Activated CD4-positive, alpha-beta T cell treated with anti-CD3 and anti-CD28 coated beads, Interleukin-2, amount 50 U/mL, for 24 hours (primary cell): ENCODE results near the gene TSPAN9.

Experiments used
- DNase-seq, 2 donors: peaks; one replicate each; pipeline ENCODE4 v3.0.0-alpha.2; 2020; ENCODE audit warnings: low read depth in 1 of 2, low spot score in 1 of 2

The TSPAN9 gene

GRCh38 chr12:3202734-3203446 lies 125.7 kb downstream of the TSPAN9 start:
- DNase-seq, result peak; percentile 39 to 43

GRCh38 chr12:3203713-3204112 lies 126.5 kb downstream of the TSPAN9 start:
- DNase-seq, result no peak

- DNase-seq, result no peak
Observed at GRCh38 chr12:3204143-3204542, 127.0 kb downstream of the TSPAN9 start.

GRCh38 chr12:3204730-3205531 lies 127.8 kb downstream of the TSPAN9 start:
- no peak for DNase-seq

DNA sequence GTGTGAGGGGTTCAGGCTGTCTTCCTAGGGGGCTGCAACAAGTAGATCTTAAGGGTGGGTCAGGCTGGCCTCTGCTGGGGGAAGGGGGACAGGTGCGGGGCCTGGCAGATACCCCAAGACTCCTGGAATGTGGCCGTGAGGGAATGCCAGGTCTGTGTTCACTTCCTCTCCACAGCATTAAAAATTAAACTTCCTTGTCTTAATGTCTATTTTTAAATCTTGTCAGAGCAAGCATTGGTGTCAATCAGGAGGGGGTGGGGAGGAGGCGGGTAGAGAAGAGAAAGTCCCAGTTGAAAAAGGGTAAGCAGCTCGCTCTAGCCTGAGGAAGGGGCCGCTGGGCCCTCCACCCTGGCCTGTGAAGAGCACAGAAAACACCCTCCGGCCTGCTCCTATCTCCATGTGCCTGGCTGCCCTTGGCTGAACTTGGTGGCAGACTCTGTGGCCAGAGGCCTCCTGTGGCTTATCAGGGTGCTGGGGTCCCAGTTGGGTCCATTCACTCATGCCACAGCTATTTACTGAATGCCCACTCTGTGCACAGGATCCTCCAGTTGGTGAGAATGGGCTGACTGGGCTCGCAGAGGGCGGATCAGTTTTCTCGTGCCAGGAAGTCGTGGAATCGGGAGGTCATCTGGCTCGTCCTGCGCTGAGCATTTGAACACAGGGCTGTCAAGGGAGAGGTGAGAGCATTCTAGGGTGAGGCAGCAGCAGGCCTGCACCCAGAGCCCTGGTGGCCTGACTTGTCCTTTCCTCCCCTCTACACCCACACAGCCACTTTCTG lies 128.8 kb downstream of the TSPAN9 start:
- DNase-seq, result no peak

DNA sequence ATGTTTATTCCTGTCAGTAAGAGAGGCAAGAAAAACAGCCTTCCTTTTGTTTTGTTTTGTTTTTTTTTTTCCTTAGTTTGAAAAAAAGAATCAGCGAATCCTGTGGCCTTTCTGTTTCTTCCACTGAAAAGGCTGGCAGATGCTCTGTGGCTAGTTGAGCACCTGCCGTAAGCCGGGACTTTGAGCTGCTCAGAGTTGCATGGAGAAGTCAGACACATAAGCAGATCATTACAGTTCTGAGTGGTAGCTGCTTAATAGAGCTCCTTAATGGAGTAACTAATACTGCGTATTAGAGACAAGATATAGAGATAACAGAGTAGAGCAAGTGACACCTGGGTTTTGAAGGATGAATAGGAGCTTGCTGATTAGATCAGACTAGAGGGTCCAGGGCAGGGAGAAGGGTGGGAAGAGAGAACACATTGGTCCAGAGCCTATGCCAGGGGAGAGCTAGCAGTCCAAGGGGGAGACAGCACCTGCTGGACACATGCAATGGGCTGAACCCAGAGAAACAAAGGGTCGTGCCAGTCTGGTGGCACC lies 129.4 kb downstream of the TSPAN9 start:
- no peak for DNase-seq

GRCh38 chr12:3207175-3207574 lies 130.0 kb downstream of the TSPAN9 start:
- DNase-seq, result no peak

- DNase-seq, result no peak
Observed at GRCh38 chr12:3207858-3208257, 130.7 kb downstream of the TSPAN9 start.

- no peak for DNase-seq
Observed at GRCh38 chr12:3213188-3213587, 136.0 kb downstream of the TSPAN9 start.

- DNase-seq, result no peak
Observed at GRCh38 chr12:3213768-3214167, 136.6 kb downstream of the TSPAN9 start.

- no peak for DNase-seq
Observed at GRCh38 chr12:3214526-3215365, 137.6 kb downstream of the TSPAN9 start.

DNA sequence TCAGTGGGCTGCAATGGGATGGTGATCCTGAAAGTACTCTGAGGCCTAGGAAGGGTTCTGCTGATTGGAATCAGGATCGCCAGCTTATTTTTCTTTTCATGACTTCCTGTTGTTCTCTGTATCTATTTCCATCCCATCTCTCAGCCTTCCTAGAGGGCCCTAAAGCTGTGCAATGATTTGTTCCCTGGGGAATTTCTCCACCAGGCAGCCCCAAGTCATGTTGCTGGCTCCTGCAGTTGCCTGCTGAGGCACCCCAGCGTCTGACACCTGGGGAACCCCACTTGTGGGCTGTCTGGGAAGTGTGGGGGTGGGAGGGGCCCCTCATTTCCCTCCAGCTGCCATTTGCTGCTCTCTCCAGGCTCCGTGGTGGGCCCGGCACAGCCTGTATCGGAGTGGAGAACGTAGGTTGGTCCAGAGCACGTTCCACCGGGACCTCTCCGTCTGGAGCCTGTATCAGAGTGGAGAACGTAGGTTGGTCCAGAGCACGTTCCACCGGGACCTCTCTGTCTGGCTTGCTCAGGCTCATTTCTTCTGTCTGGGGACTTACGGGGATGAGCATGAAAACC lies 138.3 kb downstream of the TSPAN9 start:
- no peak for DNase-seq

- no peak for DNase-seq
Observed at GRCh38 chr12:3216097-3216496, 138.9 kb downstream of the TSPAN9 start.

GRCh38 chr12:3216726-3217682 lies 139.8 kb downstream of the TSPAN9 start:
- no peak for DNase-seq

- no peak for DNase-seq
Observed at GRCh38 chr12:3217683-3218079, 140.5 kb downstream of the TSPAN9 start.

GRCh38 chr12:3218228-3219171 lies 141.3 kb downstream of the TSPAN9 start:
- DNase-seq, result no peak

GRCh38 chr12:3219233-3219632 lies 142.1 kb downstream of the TSPAN9 start:
- DNase-seq, result no peak
